ENCODE results near the gene SPART. TPM values are rescaled to one million over a fixed set of nuclear protein-coding genes. Genes with fewer than 3 reads are reported as not detected.
A peak's percentile ranks its signal among the peaks of the same experiment; 100 is the strongest.

The SPART gene
- polyA plus RNA-seq, 2 of the 4 experiments (the other 2 are of a cell fraction), result 33.9 to 37.0 TPM

- FAIRE-seq (no peak), DNase-seq (ENCODE audit: low read depth in 1 of 2, low spot score in 1 of 2) (peak in 1 of 2 experiments; percentile 26), ATAC-seq (no peak)
- peak overlapping the region; percentile 97 for H3K4me2 ChIP-seq
- WGBS (ENCODE audit: missing lambda C conversion rate), result 73% methylated on average over 6 of the region's 6 CpGs
- no peaks in the 10 kb centered on the region for H3K9me3 ChIP-seq
- CTCF ChIA-PET, result no interaction called here
- H3K4me1 ChIP-seq, result peaks cover 20% of the 10 kb centered on the region
- no peak overlapping the region for H3K27ac ChIP-seq
- POLR2A ChIA-PET, result no interaction called here
- H3K4me3 ChIP-seq, result peak overlapping the region; percentile 85; the same call in 2 of the 3 replicates
- TF ChIP-seq NR3C1 (IDR thresholded peaks at IDR 0.05) (no peak), ESRRA (IDR thresholded peaks at IDR 0.05; ENCODE audit: borderline replicate concordance, low read length) (no peak), E2F6 (IDR thresholded peaks at IDR 0.05; ENCODE audit: borderline replicate concordance, low read depth) (no peak), CEBPB (IDR thresholded peaks at IDR 0.05) (peak; percentile 41 to 48; a peak in 3 of 4 replicates), PBX3 (IDR thresholded peaks at IDR 0.05) (no peak)
Measured at GRCh38 chr13:36344173-36344572, 2.0 kb downstream of the SPART start.

- TF ChIP-seq CEBPB (IDR thresholded peaks at IDR 0.05) (no peak), E2F6 (IDR thresholded peaks at IDR 0.05; ENCODE audit: borderline replicate concordance, low read depth) (no peak), NFE2L2 (conservative IDR thresholded peaks at IDR 0.05; ENCODE audit: low read length) (no peak), SREBF2 (IDR thresholded peaks at IDR 0.05) (no peak), RAD21 (conservative IDR thresholded peaks at IDR 0.05 in 1 of 2, IDR thresholded peaks at IDR 0.05 in 1 of 2) (no peak), MYC (IDR thresholded peaks at IDR 0.05; ENCODE audit: borderline replicate concordance, low read length) (no peak), MAZ (IDR thresholded peaks at IDR 0.05; ENCODE audit: borderline replicate concordance, low read depth, low read length) (no peak), ZC3H11A (IDR thresholded peaks at IDR 0.05) (no peak), MAFK (IDR thresholded peaks at IDR 0.05; ENCODE audit: partially characterized antibody) (no peak), RCOR1 (IDR thresholded peaks at IDR 0.05; ENCODE audit: low read depth, low read length) (no peak), ZFP36 (IDR thresholded peaks at IDR 0.05; ENCODE audit: borderline replicate concordance, partially characterized antibody) (no peak), EHF (CRISPR knock-in tag; IDR thresholded peaks at IDR 0.05) (no peak), RFX5 (IDR thresholded peaks at IDR 0.05) (no peak), MAX (IDR thresholded peaks at IDR 0.05) (no peak), CHD2 (IDR thresholded peaks at IDR 0.05; ENCODE audit: low read length, partially characterized antibody) (no peak), POLR2A (IDR thresholded peaks at IDR 0.05; ENCODE audit: low read length) (no peak), KDM5A (IDR thresholded peaks at IDR 0.05) (no peak)
- TF ChIP-seq, protein P1, sequence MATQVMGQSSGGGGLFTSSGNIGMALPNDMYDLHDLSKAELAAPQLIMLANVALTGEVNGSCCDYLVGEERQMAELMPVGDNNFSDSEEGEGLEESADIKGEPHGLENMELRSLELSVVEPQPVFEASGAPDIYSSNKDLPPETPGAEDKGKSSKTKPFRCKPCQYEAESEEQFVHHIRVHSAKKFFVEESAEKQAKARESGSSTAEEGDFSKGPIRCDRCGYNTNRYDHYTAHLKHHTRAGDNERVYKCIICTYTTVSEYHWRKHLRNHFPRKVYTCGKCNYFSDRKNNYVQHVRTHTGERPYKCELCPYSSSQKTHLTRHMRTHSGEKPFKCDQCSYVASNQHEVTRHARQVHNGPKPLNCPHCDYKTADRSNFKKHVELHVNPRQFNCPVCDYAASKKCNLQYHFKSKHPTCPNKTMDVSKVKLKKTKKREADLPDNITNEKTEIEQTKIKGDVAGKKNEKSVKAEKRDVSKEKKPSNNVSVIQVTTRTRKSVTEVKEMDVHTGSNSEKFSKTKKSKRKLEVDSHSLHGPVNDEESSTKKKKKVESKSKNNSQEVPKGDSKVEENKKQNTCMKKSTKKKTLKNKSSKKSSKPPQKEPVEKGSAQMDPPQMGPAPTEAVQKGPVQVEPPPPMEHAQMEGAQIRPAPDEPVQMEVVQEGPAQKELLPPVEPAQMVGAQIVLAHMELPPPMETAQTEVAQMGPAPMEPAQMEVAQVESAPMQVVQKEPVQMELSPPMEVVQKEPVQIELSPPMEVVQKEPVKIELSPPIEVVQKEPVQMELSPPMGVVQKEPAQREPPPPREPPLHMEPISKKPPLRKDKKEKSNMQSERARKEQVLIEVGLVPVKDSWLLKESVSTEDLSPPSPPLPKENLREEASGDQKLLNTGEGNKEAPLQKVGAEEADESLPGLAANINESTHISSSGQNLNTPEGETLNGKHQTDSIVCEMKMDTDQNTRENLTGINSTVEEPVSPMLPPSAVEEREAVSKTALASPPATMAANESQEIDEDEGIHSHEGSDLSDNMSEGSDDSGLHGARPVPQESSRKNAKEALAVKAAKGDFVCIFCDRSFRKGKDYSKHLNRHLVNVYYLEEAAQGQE (IDR thresholded peaks at IDR 0.05), result no peak
- DNase-seq (ENCODE audit: low read depth in 1 of 2, low spot score in 1 of 2) (no peak), FAIRE-seq (no peak), ATAC-seq (no peak)
- POLR2A ChIA-PET, result no interaction called here
- CTCF ChIA-PET, result no interaction called here
- H3K9me3 ChIP-seq, result no peaks in the 10 kb centered on the region
- no peak overlapping the region for H3K27ac ChIP-seq
- H3K4me3 ChIP-seq, result no peak overlapping the region
- peak overlapping the region; percentile 97 for H3K4me2 ChIP-seq
- 92% methylated on average over 3 of the region's 3 CpGs for WGBS (ENCODE audit: missing lambda C conversion rate)
- H3K4me1 ChIP-seq, result peaks cover 20% of the 10 kb centered on the region
Measured at GRCh38 chr13:36343766-36344165, 2.4 kb downstream of the SPART start.
